Measurements from ENCODE around the gene PLLP. TPM values are rescaled to one million over a fixed set of nuclear protein-coding genes. Genes with fewer than 3 reads are reported as not detected.

Gene PLLP
- total RNA-seq, 4 donors from 2014 or later: 0.51 to 3.0 (median 2.2) TPM

DNA sequence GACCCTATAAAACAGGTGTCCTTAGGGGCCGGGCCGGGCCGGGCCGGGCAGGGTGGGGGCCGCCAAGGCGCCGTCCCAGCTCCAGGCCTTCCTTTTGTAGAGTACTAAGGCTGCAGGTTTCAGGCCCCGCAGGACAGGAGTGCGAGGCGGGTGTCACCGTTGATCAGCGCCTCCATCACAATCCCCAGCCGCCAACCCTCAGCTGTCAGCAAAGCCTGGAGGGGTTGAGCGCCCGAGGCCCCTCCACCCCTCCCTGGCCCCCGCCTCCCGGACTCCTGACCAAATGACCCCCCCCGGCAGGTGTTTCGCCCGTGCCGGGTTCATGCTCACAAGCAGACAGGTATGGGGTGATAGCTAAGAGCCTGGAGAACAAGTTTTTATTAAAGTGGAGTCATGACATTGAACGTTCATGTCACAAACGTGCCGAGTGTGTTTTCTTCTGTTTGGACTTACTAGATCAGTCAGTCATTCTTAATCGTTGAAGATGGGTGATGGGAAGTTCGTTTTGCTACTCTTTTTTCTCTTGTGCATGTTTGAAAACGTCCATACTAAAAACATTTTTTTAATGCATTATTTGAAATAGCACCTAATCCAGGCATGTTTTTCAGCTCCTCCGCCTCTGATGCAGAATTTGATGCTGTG, 38.9 kb downstream of the PLLP start:
- TF ChIP-seq, protein P1, sequence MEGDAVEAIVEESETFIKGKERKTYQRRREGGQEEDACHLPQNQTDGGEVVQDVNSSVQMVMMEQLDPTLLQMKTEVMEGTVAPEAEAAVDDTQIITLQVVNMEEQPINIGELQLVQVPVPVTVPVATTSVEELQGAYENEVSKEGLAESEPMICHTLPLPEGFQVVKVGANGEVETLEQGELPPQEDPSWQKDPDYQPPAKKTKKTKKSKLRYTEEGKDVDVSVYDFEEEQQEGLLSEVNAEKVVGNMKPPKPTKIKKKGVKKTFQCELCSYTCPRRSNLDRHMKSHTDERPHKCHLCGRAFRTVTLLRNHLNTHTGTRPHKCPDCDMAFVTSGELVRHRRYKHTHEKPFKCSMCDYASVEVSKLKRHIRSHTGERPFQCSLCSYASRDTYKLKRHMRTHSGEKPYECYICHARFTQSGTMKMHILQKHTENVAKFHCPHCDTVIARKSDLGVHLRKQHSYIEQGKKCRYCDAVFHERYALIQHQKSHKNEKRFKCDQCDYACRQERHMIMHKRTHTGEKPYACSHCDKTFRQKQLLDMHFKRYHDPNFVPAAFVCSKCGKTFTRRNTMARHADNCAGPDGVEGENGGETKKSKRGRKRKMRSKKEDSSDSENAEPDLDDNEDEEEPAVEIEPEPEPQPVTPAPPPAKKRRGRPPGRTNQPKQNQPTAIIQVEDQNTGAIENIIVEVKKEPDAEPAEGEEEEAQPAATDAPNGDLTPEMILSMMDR (IDR thresholded peaks at IDR 0.05; ENCODE audit: low read depth): no peak

DNA sequence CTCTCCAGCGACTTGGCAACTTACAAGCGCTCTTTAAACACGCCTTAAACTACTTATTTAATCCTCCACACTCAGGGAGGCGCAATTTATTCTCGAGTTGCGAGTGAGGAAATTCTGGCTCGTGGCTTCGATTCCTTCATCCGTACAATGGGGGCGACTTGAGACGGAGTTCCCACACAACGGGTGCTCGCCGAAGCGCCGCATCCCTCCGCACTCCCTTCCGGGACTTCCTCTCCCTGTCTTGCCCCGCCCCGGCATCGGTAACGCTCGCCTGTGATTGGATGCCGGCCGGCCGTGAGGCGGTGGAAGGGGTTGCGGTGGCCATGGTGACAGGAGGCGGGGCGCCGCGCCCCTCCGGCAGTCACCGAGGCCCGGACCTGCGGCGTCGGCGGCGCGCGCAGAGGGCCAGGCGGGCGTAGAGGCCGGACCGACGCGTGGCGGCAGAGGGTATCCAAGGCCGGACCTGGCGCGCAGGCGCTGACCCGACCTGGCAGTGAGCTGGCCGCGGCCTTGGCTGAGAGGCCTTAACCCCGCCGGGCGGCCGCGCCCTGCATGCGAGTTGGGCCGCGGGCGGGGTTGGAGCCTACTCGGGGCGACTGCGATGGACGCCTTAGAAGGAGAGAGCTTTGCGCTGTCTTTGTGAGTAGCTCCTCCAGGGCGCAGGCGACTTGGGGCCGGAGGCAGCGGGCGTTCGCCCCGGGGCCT, 39.6 kb downstream of the PLLP start, which contains the start of gene ARL2BP:
ARL2BP (plus strand) TSS at position 493 of the 705 bp plus-strand sequence; CDS start at position 602, 109 bp downstream.
- TF ChIP-seq, protein P1 (IDR thresholded peaks at IDR 0.05; ENCODE audit: low read depth): no peak

DNA sequence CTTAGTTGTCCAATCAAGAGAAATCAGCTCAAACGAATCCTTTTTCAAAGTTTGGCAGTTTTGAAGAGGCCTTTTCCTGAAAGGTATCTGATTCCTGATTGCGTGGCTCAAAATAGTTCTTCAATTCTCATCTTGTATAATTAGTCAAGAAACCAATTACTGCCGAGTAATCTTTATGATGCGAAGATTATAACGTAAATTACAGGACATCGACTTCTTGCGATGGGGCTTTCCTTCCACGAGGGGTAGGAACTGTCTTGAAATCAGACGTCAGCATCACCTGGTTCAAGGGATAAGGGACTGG, 40.1 kb downstream of the PLLP start:
- TF ChIP-seq, protein P1 (IDR thresholded peaks at IDR 0.05; ENCODE audit: low read depth): no peak

DNA sequence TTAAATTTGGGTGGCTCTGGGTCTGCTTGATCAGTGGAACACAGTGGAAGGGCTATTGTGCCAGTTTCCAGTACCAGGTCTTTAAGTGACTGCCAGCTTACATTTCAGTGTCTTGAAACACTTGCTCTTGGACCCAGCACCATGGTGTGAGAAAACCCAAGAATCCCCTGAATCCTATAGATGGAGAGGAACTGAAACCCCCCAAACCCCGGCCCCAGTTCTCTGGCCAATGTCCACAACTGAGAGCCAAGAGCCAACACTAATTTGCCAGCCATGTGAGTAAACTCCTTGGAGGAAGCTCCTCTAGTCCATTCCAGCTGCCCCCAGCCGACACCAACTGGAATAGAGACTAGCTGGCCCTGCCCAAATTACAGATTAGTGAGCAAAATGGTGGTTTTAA, 41.8 kb downstream of the PLLP start:
- TF ChIP-seq, protein P1 (IDR thresholded peaks at IDR 0.05; ENCODE audit: low read depth): no peak

DNA sequence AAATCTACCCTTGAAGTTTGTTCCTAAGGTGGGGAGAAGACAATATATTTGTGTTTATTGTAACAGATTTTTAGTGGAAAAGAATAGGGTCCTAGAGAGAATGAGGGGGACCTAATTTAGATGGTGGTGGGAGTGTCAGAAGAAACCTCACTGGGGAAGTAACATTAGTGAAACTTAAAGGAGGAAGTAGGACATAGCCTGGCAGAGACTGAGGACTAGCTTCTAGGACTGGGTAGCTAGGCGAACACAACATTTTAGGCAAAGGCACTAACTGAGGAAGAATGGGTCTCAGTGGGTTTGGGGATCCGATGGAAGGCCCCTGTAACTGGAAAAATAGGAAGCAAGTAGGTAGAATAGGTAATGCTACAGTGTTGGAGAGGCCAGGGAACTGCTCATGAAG, 43.6 kb downstream of the PLLP start:
- TF ChIP-seq, protein P1 (IDR thresholded peaks at IDR 0.05; ENCODE audit: low read depth): no peak

DNA sequence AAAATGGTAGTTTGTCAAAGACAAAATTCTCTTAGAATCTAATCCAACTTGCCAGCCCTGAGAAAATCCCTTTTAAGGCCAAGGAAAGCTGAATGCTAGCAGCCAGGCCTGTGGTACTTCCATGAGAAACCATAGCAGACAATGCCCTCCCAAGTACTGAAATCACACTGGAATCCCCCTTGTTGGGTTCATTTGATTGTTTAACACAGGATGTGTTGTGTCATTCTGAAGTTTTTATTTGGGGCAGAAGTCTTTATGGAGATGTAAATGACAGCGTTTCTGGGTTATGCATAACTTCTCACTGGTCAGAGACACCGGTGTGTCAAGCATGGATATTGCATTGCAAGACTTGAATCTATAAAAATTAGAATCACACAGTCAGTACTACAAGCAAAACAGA, 45.4 kb downstream of the PLLP start:
- TF ChIP-seq, protein P1 (IDR thresholded peaks at IDR 0.05; ENCODE audit: low read depth): no peak

DNA sequence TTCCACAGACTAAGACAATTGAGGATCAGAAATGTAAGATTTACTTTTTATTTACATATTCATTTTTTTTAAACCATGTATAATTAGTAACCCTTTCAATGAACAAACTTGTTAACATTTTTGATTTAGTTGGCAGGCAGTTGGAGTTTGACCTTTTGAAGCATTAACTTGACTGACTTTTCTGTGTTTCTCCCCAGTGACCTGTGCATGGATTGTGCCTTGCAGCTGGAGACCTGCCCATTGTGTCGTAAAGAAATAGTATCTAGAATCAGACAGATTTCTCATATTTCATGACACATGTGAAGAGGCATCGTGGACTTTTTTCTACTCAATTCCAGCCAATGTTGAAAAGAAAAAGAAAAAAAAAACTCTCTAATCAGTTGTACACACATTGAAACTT, 45.8 kb downstream of the PLLP start:
- TF ChIP-seq, protein P1 (IDR thresholded peaks at IDR 0.05; ENCODE audit: low read depth): no peak

Data from subcutaneous adipose tissue (tissue), 4 donors.